Activated CD4-positive, CD25-positive, alpha-beta regulatory T cell treated with anti-CD3 and anti-CD28 coated beads, Interleukin-2, amount 50 U/mL, for 72 hours (primary cell): ENCODE measurements around the gene NRP2.

Experiments
- DNase-seq: peaks from one replicate; pipeline ENCODE4 v3.0.0; 2021

NRP2 gene

DNA sequence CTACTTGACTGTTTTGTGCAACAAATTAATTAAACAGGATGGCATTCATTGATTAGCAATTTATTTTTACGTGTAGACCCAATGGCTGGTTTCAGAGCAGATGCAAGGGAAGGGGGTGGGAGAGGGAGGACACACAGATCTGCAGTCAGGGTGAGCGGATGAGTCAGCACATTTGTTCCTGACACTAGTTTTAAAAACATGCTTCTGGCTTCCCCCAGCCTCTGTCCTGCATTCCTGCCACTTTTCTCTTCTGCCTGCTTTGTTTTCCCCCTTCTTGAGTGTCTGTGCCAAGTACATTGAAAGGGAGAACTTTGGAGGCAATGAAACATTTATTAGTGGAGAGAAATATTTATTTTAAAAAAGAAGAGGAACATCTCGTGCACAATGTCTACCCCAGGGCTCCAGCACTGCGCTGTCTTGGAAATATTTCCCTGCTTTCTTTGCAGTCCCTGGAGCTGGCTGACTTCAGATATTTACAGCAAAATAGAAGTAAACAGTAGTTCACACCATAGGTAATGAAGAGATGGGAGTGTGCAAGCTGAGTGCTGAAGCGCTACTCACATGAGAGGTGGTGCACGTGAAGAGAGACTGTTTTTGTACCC lies 52.2 kb downstream of the NRP2 start:
- no peak for DNase-seq

DNA sequence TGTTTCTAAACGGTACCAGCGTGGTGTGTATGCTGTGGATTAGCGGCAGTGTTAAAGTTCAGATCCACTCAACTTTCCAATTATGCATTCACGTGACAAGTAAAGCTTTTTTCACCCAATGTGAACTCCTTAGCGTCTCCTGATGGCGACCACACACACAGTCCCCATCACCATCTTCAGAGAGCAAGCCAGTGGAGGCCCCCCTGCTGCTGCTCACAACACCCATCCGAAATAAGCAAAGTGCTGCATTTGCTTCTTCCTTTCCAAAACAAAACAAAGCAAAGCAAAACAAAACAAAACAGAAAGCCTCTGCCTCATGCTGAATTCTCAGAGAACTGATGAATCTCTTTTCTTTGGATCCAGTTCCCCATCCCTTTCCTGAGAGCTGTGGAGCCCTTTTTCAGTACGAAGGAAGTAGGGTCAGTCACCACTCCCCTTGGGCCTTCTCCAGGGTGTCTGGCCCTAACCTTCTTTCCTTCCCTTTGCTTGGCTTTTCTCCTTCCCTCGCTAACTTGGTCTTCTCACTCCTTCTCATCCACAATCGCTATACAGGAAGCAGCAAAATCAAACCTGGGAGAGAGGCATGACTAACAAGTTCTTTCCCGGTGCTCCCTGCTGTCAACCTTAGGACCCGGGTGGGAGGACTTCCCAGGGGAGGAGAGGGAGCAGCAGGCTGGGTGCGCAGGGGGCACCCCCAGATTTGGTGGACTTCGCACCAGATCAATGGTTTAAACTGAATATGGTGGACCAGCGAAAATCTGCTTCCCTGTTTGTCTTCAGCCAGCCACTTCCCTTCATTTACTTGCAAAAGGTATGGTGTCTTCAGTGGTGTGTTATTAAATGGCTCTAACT lies 56.0 kb downstream of the NRP2 start:
- DNase-seq = no peak

DNA sequence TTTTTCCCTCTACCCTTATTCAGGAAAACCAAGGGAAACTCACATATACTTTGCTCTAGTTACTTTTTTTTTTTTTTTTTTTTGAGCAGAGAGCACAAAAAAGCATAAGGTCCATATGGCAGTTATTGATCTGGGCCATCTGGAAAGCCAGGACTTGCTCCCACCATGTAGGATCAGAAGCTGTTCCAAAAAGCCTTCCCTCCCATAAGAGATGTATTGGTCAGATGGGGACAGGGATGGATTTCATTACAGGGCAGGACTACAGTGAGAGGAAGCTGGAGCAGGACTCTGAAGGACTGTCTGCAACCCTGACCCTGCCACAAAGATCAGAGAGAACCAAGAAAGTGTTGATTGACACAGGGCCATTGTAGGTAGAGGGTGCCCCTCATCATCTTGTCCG lies 57.3 kb downstream of the NRP2 start:
- no peak for DNase-seq

DNA sequence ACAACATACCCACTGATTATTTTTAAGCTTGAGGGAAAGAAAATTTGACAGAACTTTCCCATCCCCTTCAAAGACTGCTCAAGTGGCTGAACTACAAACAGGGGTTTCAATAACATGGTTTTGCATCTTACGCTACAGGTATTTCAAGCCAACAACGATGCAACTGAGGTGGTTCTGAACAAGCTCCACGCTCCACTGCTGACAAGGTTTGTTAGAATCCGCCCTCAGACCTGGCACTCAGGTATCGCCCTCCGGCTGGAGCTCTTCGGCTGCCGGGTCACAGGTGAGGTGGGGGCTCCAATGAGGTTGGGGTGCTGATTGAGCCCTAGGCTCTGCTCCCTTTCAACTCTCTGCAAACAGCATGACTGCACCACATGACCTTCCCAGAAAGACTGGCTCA lies 58.1 kb downstream of the NRP2 start:
- DNase-seq = no peak

DNA sequence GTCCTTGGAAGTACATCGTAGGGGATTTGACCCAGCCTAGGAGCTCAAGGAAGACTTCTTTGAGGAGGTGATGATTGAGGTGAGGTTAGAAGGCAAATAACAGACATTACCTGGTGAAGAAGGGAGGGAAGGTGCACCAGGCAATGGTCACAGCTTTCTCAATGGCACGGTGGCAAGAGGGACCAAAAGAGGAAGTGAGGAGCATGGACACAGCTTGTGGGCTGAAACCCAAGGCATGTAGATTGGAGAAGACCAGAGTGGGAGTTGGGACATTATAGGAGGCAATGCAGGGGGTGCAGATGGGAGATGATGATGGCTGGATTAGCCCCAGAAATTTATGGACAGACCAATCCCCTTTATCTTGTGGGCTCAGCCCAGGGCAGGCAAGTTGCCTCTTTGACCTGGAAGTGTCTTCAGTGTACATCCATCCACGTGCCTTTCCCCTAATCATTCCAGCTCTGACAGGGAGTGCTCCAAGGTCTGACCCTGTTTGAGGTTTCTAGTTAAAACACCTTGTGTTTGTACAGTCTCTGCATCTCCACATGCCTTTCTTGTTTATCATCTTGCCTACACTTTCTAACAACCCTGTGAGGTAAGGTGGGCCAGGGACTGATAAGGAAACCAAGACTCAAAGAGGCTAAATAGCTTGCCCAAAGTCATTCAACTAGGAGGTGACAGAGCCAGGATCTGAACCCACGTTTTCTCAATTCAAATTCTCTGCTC lies 59.1 kb downstream of the NRP2 start:
- no peak for DNase-seq

DNA sequence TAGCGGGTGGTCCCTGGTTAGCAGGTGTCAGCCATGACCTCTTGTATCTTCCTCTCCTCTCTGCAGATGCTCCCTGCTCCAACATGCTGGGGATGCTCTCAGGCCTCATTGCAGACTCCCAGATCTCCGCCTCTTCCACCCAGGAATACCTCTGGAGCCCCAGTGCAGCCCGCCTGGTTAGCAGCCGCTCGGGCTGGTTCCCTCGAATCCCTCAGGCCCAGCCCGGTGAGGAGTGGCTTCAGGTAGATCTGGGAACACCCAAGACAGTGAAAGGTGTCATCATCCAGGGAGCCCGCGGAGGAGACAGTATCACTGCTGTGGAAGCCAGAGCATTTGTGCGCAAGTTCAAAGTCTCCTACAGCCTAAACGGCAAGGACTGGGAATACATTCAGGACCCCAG lies 60.8 kb downstream of the NRP2 start:
- no peak for DNase-seq

DNA sequence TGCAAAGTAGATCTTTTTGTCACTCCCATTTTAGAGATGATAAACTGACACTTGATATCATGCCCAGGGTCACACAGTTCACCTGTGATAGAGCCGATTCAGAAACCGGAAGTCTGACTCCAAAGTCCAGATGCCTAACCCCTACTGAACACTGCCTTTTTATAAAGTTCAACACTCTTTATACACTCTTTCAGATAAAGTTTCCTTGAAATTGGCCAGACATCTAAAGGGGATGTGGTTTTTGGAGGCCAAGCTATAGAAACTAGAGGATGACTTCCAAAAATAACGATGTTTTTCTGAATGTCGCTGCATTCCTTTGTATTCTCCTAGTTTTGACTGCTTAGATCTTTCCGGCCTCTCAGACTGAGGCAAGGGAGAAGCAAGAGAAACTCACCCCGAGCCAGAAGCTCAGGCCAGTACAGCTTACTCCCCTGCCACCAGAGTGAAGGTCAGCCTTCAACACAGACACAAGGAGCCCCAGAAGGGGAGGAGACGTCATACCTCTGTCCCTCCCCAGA lies 61.8 kb downstream of the NRP2 start:
- DNase-seq = no peak

DNA sequence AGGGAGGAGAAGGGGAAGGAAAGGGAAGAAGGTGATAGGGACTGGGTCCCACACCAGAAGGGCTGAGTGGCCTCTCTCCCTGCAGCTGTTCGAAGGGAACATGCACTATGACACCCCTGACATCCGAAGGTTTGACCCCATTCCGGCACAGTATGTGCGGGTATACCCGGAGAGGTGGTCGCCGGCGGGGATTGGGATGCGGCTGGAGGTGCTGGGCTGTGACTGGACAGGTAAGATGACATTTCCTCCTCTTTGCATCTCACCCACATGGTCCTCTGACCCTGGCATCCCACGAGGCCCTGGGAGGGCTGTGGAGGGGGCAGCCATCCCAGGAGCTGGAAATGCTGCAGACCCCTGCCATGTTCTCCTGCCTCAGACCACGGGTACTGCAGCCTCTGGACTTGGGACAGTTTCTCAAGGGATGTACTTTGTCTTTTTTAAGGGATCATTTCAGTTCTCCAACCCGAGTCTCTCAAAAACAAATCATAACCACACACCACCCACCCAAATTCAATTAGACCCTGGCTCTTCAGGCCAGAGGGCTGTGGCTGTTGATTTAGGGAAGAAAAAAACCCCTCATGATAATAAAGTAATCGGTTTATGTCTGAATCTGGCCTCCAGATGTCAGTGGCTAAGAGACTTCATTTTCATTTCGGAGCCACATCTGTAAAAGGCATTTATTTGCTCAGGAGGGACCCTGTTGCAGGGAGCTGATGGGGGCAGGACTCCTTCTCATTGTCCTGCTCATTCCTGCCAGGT lies 63.5 kb downstream of the NRP2 start:
- DNase-seq = no peak

DNA sequence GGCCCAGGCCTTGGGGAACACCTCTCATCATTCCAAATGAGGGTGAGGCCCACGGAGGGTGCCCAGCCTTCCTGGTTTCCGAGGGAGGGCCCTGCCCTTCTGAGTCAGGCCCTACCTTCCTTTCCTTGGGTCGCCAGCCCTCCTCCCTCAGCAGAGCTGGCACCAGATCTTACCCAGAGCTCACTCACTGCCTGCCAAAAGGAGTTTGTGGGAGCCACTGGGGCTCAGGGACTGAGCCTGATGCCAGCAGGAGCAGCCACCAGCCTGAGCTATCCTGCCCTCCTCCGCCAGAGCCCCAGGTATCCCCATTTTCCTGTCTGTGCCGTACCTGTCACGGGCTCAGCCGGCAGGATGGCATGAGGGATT lies 64.1 kb downstream of the NRP2 start:
- DNase-seq = no peak

DNA sequence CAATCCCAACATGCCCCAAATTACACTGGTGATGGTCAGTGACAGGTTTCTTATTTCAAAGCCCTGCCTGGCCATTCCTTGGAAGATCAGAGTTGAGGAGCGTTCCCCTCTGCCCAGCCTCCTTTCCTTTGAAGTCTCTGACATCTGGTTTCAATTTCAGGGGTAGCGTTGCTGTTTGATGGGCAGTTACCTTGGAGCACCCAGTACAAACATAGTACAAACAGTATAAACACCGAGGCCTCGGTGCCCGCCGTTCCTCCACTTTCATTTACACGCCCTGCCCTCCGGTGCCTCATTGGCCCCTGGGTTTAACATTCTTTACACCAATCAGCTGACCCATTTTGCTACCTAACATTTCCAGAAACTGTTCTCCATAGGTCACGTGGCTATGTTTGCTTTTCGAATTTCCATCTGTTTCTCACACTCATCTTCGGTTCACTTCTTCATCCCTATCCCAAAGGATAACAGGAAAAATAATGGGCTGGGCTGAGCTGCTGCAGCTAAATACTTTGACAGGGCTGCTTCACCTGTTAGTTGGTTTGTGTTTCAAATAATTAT lies 65.6 kb downstream of the NRP2 start:
- no peak for DNase-seq

DNA sequence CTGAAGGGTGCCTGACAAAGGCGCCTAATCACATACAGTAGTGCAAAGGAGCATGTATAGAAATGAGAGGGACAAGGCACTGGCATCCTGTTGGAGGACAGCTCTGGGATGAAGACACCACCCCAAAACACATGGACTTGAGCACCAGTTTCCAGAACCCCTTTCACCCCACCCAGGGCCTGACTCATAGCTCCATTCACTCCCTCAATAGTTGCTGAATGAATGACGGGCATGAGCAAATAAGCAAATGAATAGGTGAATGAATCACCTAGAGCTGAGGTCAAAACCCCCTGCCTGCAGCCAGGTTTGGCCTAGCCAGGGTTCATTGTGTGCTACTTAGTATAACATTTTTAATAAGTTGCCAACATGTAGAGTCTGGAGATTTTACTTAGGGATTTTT lies 66.3 kb downstream of the NRP2 start:
- DNase-seq = no peak

DNA sequence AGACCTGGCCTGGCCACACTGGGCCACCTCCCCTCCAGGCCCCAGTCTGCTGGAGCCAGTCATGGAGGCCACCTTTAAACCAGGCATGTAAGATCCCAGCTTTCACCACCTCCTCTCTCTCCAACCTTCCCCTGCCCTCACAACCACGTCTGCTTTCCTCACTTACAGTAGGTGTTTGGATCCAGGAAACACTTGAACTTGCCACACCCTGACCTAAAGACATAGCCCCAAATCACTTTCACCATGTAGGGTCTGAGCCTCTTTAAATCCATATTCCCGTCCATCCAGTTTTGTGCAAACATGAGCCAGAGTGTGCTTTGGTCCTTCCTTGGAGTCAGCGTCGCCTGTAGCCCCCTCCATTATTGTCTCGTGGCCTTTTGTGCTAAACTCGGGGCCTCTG lies 66.8 kb downstream of the NRP2 start:
- DNase-seq = no peak

DNA sequence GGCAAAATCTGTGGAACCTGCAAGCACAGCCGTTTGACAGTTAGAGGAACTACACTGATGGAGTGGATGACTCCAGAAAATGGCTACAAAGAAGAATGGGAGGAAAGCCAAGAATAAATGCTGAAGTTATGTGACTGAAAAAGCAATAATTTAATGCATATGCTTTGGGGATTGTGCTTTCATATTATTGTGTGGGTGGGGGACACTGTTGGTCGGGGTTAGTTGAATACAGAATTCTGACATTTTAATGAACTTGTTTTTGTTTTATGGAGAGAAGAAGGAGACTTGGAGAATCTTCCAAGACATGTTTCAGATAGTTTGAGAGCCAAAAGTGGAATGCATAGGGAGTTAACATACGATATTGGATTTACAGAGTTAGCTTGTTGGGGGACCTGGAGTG lies 68.5 kb downstream of the NRP2 start:
- no peak for DNase-seq

DNA sequence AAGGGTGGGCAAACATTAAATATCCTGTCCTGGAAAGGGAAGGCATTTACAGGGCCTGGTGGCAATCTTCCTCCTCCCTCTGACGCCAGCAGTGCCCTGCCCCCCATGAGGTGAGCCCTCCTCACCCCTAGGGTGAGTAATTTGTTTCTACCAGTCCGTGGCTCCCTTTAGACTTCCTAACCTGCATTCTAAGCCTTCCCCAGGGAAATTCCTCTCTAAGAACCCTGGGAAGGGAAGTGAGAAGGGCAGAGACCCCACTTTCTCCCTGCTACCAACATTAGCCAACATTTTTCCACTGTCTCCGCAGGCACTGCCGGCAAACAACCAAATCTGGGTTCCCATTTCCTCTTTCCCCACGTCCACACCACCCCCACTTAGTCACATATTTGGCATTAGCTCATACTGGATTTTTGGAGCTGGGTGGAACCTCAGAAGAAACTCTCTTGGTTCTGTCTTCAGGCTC lies 69.3 kb downstream of the NRP2 start:
- no peak for DNase-seq

DNA sequence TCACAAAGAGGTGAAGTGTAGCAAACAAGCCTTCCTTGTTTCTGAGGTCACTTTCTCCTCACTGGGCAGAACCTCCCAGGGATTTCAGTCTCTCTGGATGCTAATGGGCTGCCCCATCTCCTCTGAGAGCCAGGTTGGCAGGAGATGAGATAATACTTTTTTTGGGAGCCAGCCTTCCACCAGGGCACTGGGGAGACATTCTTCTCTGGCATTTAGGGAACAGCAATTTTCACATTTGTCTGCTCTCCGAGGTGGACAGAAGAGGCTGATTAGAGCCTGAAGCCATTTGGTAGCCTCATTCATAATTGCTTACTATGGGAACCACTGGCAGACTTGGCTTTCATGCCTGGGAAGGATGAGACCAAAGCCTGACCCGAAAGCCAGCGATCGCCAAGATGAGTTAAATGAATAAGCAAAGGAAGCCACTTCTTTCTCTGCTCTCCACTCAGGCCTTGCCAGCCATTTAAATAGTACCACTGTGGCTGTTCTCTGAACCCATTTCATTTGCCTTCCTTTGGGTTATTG lies 70.1 kb downstream of the NRP2 start:
- DNase-seq = no peak

DNA sequence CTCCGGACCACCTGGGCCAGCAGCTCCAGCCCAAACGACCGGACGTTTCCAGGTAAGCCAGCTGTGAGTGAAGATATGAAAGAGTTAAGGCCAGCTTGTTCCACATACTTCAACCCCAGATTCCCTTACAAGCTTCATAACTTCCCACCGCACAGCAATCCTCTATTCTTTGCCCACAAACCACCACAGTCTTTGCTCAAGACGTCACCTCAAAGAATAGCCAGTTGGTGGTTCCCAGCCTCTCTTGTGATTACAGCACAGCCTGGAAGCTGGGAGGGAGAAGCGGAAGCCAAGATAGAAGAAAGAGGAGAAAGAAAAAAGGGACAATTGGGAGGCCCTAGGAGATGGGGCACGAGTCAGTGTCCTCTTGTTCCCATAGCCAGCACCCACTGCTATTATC lies 70.6 kb downstream of the NRP2 start:
- DNase-seq = no peak

DNA sequence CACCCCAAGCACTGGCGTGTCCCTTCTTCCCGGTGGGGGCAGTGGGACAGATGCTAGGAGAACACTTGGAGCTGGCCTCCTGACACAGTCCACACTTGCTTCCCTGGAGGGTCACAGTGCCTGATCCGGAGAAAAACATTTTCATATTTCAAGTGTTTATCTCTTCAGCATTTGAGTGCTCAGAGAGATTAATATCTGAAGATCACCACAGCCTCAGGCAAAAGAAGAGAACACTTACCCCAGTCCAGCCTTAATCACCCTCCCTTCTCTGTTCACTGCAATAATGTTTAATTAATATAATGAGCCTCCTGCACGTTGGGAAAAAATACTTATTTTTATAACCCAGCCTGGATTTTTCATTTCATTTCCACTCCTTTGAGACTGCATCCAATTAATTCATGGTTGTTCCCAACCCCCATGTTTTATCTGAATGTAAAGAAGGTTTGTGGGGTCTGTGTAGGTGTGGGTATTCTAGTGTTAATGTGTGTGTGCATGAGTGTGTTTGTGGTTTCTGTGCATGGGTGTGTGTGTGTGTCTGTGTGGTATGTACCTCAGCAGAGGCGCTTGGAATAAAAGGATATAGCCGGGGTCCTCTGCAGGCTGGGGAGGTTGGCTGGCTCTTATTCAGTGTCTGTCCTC lies 72.1 kb downstream of the NRP2 start:
- no peak for DNase-seq

DNA sequence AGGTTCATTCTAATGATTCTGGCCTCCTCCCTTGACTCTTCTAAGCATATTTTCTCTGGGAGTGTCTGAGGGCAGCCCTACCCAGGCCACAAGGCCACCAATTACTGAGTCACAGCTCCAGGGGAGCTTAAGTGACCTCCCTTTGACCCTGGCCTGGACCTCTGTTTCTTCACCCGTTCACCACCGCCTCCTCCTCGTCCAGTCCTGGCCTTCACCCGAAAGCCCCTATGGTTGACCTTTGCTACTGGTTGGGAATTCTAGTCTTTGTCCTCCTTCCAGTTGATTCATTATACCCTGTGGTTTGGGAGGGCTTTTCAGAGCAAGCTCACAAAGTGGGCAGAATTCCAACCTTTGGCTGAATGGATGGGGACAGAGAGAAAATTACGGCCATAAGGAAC lies 72.6 kb downstream of the NRP2 start:
- no peak for DNase-seq

DNA sequence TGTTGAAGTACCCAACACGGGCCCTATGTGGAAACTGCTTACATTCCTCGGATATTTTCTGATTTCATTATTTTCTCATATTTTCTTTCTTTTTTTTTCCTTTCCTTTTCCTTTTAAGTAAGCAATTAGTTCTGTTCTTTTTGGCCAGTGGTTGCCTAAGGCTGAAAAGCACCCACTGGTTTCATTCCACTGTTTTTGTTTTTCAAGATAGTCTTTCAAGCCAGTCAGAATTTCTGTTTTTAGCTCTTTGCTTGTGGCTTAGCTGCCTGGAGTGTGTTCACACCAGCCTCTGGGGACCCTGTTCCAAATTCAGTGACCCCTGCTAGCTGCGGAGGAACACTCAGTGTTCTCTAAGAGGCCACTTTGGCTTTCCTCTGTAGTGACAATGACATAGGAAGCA lies 73.6 kb downstream of the NRP2 start:
- DNase-seq = no peak

DNA sequence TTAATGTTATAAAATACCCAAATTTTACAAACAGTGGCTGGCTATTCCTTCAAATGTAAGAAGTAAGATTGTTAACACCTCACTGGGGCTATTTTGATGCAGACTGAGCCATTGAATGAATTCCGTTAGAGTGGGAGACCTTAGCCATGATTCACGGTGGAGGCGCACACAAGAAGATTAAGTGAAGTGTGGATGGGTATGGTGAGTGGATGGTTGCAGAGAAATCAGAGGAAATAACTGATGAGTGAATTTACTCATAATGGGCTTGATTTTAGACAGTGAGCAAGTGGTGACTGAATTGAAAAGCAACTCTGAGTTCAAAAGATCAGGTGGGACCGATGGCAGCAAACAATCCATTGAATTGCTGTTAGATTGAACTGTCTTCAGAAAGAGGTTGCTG lies 75.0 kb downstream of the NRP2 start:
- DNase-seq = no peak

DNA sequence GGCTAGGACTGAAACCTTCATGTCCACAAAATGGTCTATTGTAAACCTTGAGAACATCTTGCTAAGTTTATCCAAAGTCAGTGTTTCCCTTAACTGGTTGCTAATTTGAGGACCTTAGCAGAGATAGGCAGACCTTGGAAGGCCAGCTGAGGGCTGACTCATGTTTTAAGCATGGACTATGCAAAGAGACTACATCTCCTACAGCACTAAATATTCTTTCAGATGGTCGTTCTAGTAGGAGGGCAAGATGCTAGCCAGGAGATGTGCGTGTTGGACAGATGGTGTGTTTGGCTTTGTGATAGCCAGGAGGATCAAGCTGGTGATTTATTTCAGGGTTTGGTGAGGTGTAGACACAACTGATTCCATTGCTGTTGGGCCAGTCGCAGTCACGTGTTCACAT lies 75.8 kb downstream of the NRP2 start:
- no peak for DNase-seq

DNA sequence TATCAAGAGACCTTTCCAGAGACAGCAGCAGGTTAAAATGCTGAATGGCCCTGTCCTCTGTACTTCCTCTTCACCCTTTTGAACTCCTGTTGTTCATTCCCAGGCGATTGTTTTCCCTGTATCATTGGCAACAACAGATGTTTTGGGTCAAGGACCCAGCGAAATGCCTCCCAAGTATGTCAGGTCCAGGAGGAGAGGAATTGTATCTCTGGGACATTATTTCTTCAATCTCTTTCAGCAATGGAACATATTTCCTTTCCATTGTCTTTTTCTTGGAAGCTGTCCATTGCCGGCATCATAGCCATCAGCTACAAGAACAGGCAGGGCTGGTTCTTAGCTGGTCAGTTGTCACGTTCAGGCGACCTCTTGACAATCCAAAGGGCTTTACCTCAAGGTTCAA lies 76.2 kb downstream of the NRP2 start:
- no peak for DNase-seq
